NCI-H446 treated with DMSO at 0.1 percent for 48 hours (cell line): ENCODE data around the gene CCDC106.

Experiments
- DNase-seq: peaks from one replicate; lab custom pipeline; 2025; lab: John Stamatoyannopoulos, UW

The CCDC106 gene

GRCh38 chr19:55635856-55636440, 12.1 kb upstream of the CCDC106 start:
- DNase-seq = no peak

- no peak for DNase-seq
Measured at GRCh38 chr19:55636723-55637122, 11.3 kb upstream of the CCDC106 start.

DNA sequence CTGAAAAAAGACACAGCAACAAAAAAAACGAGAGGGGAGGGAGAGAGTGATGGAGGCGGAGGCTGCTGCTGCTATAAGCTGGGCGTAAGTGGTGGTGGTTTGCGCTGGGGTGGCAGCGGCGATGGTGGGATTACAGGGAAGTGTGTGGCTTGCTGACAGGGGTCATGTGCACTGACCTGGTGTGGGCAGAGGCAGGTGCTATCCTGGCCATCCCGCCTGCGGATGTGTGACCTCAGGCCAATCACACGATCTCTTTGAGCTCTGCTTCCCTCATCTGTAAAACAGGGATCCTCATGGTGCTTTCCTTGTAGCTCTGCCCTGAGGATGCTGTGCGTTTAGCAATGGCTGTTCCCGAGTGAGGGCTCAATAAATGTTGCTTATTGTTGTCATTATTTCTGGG, 10.5 kb upstream of the CCDC106 start:
- no peak for DNase-seq

DNA sequence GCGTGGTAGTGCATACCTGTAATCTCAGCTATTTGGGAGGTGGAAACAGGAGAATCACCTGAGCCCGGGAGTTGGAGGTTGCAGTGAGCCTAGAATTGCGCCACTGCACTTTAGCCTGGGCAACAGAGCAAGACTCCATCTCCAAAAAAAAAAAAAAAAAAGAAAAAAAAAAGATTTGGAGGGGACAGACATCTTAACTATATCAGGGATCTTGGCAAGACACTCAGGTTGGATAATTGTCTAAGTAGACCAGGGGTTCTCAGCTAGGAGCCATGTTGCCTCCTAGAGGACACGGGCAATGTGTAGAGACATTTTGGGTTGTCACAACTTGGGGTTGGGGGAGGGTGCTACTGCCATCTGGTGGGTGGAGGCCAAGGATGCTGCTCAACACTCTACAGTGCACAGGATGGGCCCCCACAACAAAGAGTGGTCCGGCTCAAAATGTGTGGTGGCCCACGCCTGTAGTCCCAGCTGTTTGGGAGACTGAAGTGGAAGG, 9.1 kb upstream of the CCDC106 start:
- DNase-seq = no peak

GRCh38 chr19:55640043-55640576, 7.9 kb upstream of the CCDC106 start:
- peak; percentile 53 for DNase-seq

DNA sequence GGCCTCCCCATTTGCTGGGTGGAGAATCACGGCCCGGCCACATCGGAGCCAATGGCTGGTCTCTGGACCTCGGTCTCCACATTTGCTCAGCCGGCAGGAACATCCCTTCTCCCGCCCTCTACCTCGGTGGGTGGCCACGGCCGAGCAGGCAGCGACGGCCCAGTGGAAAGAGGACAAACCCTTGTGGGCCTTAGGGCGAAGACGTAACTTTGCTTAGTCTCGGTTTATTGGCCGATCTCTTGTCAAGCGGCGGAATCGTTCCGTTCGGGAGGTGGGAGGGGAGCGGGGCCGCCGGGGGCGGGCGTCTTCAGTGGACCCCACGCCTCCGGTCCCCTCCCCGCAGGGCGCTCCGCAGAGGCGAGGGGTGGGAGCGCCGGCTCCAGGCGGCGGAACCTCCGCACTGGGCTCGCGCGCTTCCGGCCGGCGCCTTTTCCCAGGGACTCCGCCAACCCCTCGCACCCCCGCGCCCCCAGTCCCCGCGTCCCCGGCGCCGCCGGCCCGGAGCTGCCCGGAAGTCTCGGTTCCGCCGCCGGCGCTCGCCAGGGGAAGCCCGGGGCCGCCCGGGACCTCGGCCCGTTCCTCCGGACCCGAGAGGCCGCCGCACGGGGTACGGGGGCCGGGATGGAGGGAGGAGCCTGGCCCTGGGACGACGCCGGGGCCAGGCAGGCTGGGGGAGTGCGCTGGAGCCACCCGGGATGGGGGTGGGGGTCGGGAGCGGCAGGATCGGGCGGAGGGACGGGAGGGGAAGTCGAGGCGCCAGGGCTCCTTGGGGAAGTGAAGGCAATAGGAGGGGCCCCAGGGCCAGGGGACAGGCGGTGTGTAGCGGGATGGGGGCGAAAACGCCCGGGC, 7.2 kb upstream of the CCDC106 start, which contains the start of gene ZNF580:
ZNF580 (plus strand) TSS at position 426 of the 849 bp plus-strand sequence. CDS start 1,507 bp downstream, outside the sequence.
- DNase-seq = peak; percentile 55

- DNase-seq = no peak
Measured at GRCh38 chr19:55641426-55642152, 6.4 kb upstream of the CCDC106 start.

GRCh38 chr19:55642153-55643002, 5.6 kb upstream of the CCDC106 start:
- no peak for DNase-seq

- DNase-seq = peak; percentile 28
Measured at GRCh38 chr19:55643003-55643886, 4.8 kb upstream of the CCDC106 start, which contains the start of gene ZNF581. ZNF581 (plus strand) TSS chr19:55643649; CDS start chr19:55644572, 923 bp downstream.

DNA sequence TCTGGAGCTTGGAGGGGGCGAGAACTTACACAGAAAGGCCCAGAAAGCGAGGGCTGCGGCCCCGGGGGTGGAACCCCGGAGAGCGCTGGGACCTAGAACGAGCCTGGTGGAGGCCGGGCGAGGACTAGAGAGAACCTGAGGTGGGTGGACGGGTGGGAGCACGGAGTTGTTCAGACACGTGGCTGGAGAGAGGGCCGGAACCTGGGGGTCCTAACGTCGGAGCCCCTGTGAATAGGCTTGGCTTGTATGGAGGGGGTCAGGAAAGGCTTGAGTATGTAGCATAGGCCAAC, 4.2 kb upstream of the CCDC106 start:
- DNase-seq = no peak

- no peak for DNase-seq
Measured at GRCh38 chr19:55644191-55644833, 3.7 kb upstream of the CCDC106 start.

DNA sequence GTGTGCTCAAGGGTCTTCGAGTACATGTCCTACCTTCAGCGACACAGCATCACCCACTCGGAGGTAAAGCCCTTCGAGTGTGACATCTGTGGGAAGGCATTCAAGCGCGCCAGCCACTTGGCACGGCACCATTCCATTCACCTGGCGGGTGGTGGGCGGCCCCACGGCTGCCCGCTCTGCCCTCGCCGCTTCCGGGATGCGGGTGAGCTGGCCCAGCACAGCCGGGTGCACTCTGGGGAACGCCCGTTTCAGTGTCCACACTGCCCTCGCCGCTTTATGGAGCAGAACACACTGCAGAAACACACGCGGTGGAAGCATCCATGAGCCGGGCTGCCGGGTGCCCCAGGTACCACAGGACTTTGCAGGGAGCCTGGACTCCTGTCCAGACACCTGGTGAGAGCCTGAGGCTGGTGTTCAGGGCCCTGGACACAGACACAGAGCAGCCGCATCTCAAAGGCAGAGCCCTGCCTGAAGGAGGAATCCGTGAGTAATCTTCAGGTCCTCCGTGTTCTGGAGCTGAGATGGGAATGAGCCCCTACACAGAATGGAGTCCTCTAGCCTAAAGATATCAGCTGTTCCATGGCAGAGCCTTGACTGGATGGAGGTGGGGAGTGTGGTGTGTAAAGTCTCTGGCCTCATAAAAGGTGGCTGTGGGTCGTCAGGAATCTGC, 3.0 kb upstream of the CCDC106 start:
- DNase-seq = no peak

GRCh38 chr19:55645512-55645881, 2.5 kb upstream of the CCDC106 start:
- no peak for DNase-seq

- DNase-seq = no peak
Measured at GRCh38 chr19:55646889-55647731, 902 bp upstream of the CCDC106 start.

DNA sequence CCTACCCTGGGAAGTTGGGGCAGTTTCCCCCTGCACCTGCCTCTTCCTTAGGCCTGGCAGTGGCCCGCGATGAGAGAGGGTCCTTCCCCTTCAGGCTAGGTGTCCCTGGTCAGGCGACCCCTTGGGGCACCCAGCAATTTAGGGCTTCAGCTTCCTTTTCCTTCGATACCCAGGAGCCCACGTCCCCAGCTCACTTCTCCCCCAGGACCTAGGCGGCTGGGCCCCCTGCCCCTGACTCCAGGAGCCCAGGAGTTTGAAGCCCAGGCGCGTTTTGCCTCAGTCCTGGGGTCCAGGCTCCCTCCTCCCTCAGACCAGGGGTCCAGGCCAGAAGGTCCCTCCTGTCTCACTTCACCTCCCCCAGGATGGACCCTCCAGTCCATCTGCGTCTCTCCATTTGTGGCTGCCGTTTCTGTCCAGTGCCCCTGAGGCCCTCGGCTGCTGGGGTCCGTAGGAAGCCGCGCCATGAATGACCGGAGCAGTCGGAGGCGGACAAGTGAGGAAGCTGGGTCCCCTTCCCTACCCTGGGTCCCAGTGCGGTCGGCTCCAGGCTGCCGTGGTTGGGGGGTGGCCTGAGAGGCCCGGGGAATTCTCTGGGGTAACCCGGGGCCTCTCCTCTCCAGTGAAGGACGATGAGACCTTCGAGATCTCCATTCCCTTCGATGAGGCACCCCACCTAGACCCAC, 714 bp downstream of the CCDC106 start:
- DNase-seq = no peak

DNA sequence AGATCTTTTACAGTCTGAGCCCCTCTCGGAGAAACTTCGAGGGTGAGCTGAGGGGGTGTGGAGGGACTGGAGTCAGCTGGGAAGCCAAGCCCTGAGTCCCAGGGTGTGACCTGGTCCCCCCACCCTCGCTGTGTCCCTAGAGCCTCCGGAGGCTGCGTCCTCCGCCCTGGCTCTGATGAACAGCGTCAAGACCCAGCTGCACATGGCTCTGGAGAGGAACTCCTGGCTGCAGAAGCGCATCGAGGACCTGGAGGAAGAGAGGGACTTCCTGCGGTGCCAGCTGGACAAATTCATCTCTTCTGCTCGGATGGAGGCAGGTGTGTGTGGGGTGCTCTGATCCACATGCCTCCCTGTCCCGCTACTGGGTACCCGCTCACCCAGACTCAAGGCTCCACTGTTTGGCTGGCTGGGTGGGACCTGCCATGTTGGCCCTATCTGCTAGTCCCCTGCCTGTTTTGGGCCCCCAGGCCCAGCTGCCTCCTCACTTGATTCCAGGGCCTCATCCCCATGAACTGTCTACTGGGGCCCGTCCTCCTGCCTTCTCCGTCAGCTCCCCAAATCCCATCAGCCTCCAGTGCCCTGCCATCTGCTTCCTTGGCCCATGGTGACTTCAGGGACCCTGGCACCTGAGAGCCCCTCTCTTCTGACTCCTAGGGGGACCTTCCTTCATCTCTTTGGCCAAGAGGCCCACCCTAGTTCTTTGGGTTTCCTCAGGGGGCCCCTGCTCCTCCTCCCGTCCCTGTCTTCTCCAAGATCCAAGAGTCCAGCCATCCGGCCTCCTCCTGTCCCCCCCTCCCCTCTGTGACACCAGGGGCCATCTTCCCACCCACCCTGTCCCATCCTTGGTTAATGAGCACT, 1.5 kb downstream of the CCDC106 start:
- no peak for DNase-seq

GRCh38 chr19:55650126-55650557, 2.1 kb downstream of the CCDC106 start:
- DNase-seq = no peak
